OCI-LY7 (cell line): ENCODE measurements around the gene MTA3. TPM values are rescaled to one million over a fixed set of nuclear protein-coding genes. Genes with fewer than 3 reads are reported as not detected.

Experiments used
- BruUV-seq: library from RNA; stranded (reverse); fragments of 400-500 nt; replicated peaks from 2 replicates; lab custom pipeline; 2021; lab: Mats Ljungman, UMichigan
- CTCF ChIA-PET: fragments of 300-600 bp; sonication (Branson Sonifier 250); formaldehyde crosslinking; loops from one replicate; lab custom pipeline; 2022; ENCODE audit warnings: antibody characterized with exemption; ENCODE audit not compliant: unreplicated experiment; lab: Charles Lee
- POLR2A ChIA-PET: fragments of 300-600 bp; sonication (Branson Sonifier 250); formaldehyde crosslinking; loops from one replicate; lab custom pipeline; 2022; ENCODE audit warnings: antibody characterized with exemption; lab: Charles Lee
- DNase-seq: peaks from one replicate; pipeline ENCODE4 v3.0.0-alpha.2; 2015; ENCODE audit warnings: low spot score
- H2AFZ ChIP-seq: fragments of 200-600 bp; sonication (generic), shearing (Covaris generic); 2 replicates; pipeline ENCODE4 v1.6.1; 2014; ENCODE audit warnings: mild to moderate bottlenecking, antibody characterized with exemption, low read length, moderate library complexity
- H3K27ac ChIP-seq: fragments of 200-600 bp; sonication (generic); 2 replicates; pipeline ENCODE4 v1.5.1; 2014; ENCODE audit warnings: mixed run types, low read depth, mild to moderate bottlenecking, moderate library complexity, low read length, inconsistent platforms; ENCODE audit not compliant: poor library complexity, severe bottlenecking
- H3K36me3 ChIP-seq: fragments of 200-600 bp; sonication (generic); 2 replicates; pipeline ENCODE4 v1.6.1; 2014; ENCODE audit warnings: mild to moderate bottlenecking, antibody characterized with exemption, low read length, moderate library complexity, mixed read lengths; ENCODE audit not compliant: insufficient read depth
- H3K4me1 ChIP-seq: fragments of 200-600 bp; sonication (generic); 2 replicates; pipeline ENCODE4 v1.5.1; 2014; ENCODE audit warnings: mild to moderate bottlenecking, low read length; ENCODE audit not compliant: insufficient read depth, poor library complexity, severe bottlenecking
- H3K4me2 ChIP-seq: fragments of 200-600 bp; sonication (generic); 2 replicates; pipeline ENCODE4 v1.6.1; 2014; ENCODE audit warnings: mild to moderate bottlenecking, low read length
- H3K4me3 ChIP-seq: fragments of 200-600 bp; sonication (generic); 2 replicates; pipeline ENCODE4 v1.5.1; 2014; ENCODE audit warnings: mild to moderate bottlenecking, low read depth, low read length; ENCODE audit not compliant: poor library complexity, severe bottlenecking
- H3K79me2 ChIP-seq: fragments of 200-600 bp; sonication (generic); 2 replicates; pipeline ENCODE4 v1.6.1; 2016; ENCODE audit warnings: low read depth, mild to moderate bottlenecking, low read length, moderate library complexity, mixed read lengths; ENCODE audit not compliant: insufficient read depth
- H3K9me2 ChIP-seq: fragments of 200-600 bp; sonication (generic); 2 replicates; pipeline ENCODE4 v1.6.1; 2016; ENCODE audit warnings: mild to moderate bottlenecking, low read length, mixed read lengths; ENCODE audit not compliant: insufficient read depth
- H3K9me3 ChIP-seq: fragments of 200-600 bp; sonication (generic); 2 replicates; pipeline ENCODE4 v1.6.1; 2014; ENCODE audit warnings: mild to moderate bottlenecking, mixed run types, low read length, mixed read lengths
- H4K20me1 ChIP-seq: fragments of 200-600 bp; sonication (generic); 2 replicates; pipeline ENCODE4 v1.6.1; 2014; ENCODE audit warnings: mild to moderate bottlenecking, antibody characterized with exemption, low read length, moderate library complexity, mixed read lengths; ENCODE audit not compliant: insufficient read depth
- EZH2phosphoT487 ChIP-seq: fragments of 200-600 bp; sonication (generic); IDR thresholded peaks from 2 replicates; pipeline ENCODE4 v1.6.1; 2018; ENCODE audit warnings: low read depth, borderline replicate concordance, mild to moderate bottlenecking, mixed run types, antibody characterized with exemption, low read length, moderate library complexity, mixed read lengths
- intact Hi-C: fragments of 100-400 bp; cut with micrococcal nuclease; formaldehyde crosslinking; loops from one replicate; pipeline ENCODE4 v1.10.0; 2022; ENCODE audit not compliant: unreplicated experiment
- total RNA-seq, 2 experiments: library from RNA; depleted of rRNA in 1 of 2; stranded (reverse); fragments of >200 nt in 1 of 2; shearing (Covaris generic) in 1 of 2; gene quantifications; 2 replicates each; pipeline ENCODE4 v1.2.3, GENCODE V29; 2014 to 2022
- TF ChIP-seq, protein P1 (sequence below): fragments of 200-600 bp; sonication (generic); conservative IDR thresholded peaks from 2 replicates; pipeline ENCODE4 v1.5.1; 2014; ENCODE audit warnings: mild to moderate bottlenecking, antibody characterized with exemption, low read length, moderate library complexity, mixed read lengths

MTA3 gene
- total RNA-seq, 2 experiments from 2014 or later: 72.7 to 205 TPM

- Histone ChIP-seq H2AFZ (no peak overlapping the region), H3K4me3 (no peak overlapping the region), H3K4me2 (no peak overlapping the region), H3K27ac (no peak overlapping the region), H3K4me1 (no peaks in the 10 kb centered on the region), H4K20me1 (no peaks in the 10 kb centered on the region), H3K36me3 (peaks cover 98% of the 10 kb centered on the region), H3K79me2 (peaks cover 40% of the 10 kb centered on the region; the same call in 1 of the 2 replicates), H3K9me3 (no peaks in the 10 kb centered on the region), H3K9me2 (no peaks in the 10 kb centered on the region)
- BruUV-seq: no TSS peak
- CTCF ChIA-PET: no interaction called here
- POLR2A ChIA-PET: interaction anchor here (1.3 to 1.8 kb wide), 2 partner anchors 16 to 24 kb away, joined by 3 to 4 read pairs; no protein-coding TSS in a partner anchor
- TF ChIP-seq, protein P1, sequence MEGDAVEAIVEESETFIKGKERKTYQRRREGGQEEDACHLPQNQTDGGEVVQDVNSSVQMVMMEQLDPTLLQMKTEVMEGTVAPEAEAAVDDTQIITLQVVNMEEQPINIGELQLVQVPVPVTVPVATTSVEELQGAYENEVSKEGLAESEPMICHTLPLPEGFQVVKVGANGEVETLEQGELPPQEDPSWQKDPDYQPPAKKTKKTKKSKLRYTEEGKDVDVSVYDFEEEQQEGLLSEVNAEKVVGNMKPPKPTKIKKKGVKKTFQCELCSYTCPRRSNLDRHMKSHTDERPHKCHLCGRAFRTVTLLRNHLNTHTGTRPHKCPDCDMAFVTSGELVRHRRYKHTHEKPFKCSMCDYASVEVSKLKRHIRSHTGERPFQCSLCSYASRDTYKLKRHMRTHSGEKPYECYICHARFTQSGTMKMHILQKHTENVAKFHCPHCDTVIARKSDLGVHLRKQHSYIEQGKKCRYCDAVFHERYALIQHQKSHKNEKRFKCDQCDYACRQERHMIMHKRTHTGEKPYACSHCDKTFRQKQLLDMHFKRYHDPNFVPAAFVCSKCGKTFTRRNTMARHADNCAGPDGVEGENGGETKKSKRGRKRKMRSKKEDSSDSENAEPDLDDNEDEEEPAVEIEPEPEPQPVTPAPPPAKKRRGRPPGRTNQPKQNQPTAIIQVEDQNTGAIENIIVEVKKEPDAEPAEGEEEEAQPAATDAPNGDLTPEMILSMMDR: no peak
- TF ChIP-seq EZH2phosphoT487: no peak
- intact Hi-C loops: no loop called here
- DNase-seq: no peak
These were observed 125.5 kb downstream of the MTA3 start for GRCh38 chr2:42693688-42694479.

DNA sequence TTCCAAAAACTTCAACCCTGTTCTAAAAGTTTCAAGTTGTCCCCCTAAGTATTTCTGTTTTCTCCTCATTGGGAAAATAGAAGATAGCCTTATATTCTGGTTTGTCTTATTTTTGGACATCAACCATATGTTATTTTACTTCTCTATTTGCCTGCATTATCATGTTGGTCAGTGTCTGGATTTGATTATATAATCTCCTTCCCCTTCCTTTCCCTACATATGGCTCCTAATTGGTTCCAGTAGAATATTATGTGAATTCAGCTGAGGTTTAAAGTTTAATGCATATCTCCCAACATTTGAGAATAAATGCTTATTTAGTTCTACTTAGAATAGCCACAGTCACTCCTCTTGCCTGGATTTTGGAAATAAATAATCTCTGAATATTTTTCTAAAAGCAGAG, 128.6 kb downstream of the MTA3 start:
- BruUV-seq: no TSS peak
- CTCF ChIA-PET: no interaction called here

More for the DNA sequence above, 128.6 kb downstream of the MTA3 start:
- Histone ChIP-seq H3K79me2 (peaks cover 18% of the 10 kb centered on the region; the same call in 1 of the 2 replicates), H3K4me3 (no peak overlapping the region), H4K20me1 (no peaks in the 10 kb centered on the region), H3K27ac (no peak overlapping the region), H3K9me2 (no peaks in the 10 kb centered on the region), H3K9me3 (no peaks in the 10 kb centered on the region), H2AFZ (no peak overlapping the region), H3K4me1 (no peaks in the 10 kb centered on the region), H3K36me3 (peaks cover 94% of the 10 kb centered on the region), H3K4me2 (no peak overlapping the region)
- TF ChIP-seq EZH2phosphoT487: no peak
- TF ChIP-seq, protein P1: no peak
- POLR2A ChIA-PET: interaction anchor here (0.6 kb wide), 2 partner anchors 25 to 37 kb away, joined by 3 to 4 read pairs; no protein-coding TSS in a partner anchor
- DNase-seq: no peak
- intact Hi-C loops: no loop called here
